IMR-90 (cell line): Measurements from ENCODE around the gene BRAT1. TPM values are rescaled to one million over a fixed set of nuclear protein-coding genes. Genes with fewer than 3 reads are reported as not detected.

ENCODE experiments used
- ATAC-seq: fragments of 200-7000 bp; cut with Tn5 transposase; 2 replicates; pipeline ENCODE4 v1.9.1; 2020; ENCODE audit warnings: low read depth, mild to moderate bottlenecking, moderate library complexity
- BruUV-seq: library from RNA; stranded (reverse); fragments of 400-500 nt; replicated peaks from 2 replicates; lab custom pipeline; 2021; lab: Mats Ljungman, UMichigan
- CTCF ChIA-PET: fragments of 300-600 bp; formaldehyde crosslinking; extraction: SDS; loops from one replicate; lab custom pipeline; 2021; ENCODE audit warnings: antibody characterized with exemption; lab: Yijun Ruan, JAX
- POLR2A ChIA-PET: fragments of 300-600 bp; sonication (Branson Sonifier 250); formaldehyde crosslinking; loops from one replicate; lab custom pipeline; 2022; ENCODE audit warnings: antibody characterized with exemption; ENCODE audit not compliant: unreplicated experiment; lab: Charles Lee
- DNase-seq: peaks from one replicate; pipeline ENCODE4 v3.0.0; 2013
- H2AFZ ChIP-seq: replicated peaks from 2 replicates; pipeline ENCODE3; 2013; ENCODE audit warnings: low read length, mild to moderate bottlenecking; ENCODE audit not compliant: poor library complexity
- H2AK5ac ChIP-seq: 2 replicates; pipeline ENCODE4 v1.6.1; 2013; ENCODE audit warnings: low read depth, low read length, inconsistent platforms
- H2AK9ac ChIP-seq: replicated peaks from 2 replicates; pipeline ENCODE3; 2013; ENCODE audit warnings: mild to moderate bottlenecking, low read depth, low read length, moderate library complexity; ENCODE audit not compliant: poor library complexity
- H2BK120ac ChIP-seq: 2 replicates; pipeline ENCODE4 v1.6.1; 2013; ENCODE audit warnings: low read depth, low read length, inconsistent platforms
- H2BK15ac ChIP-seq: 3 replicates; pipeline ENCODE4 v1.6.1; 2013; ENCODE audit warnings: low read depth, low read length, inconsistent platforms
- H2BK20ac ChIP-seq: 2 replicates; pipeline ENCODE4 v1.6.1; 2013; ENCODE audit warnings: low read depth, mild to moderate bottlenecking, inconsistent platforms, low read length, moderate library complexity
- H2BK5ac ChIP-seq: 2 replicates; pipeline ENCODE4 v1.6.1; 2013; ENCODE audit warnings: mild to moderate bottlenecking, low read depth, low read length, inconsistent platforms; ENCODE audit not compliant: poor library complexity, severe bottlenecking
- H3K14ac ChIP-seq: replicated peaks from 2 replicates; pipeline ENCODE4 v1.6.1; 2013; ENCODE audit warnings: low read depth, low read length, inconsistent platforms
- H3K18ac ChIP-seq: 2 replicates; pipeline ENCODE4 v1.6.1; 2013; ENCODE audit warnings: low read depth, low read length, control low read depth
- H3K23ac ChIP-seq: 2 replicates; pipeline ENCODE4 v1.6.1; 2013; ENCODE audit warnings: low read depth, low read length, inconsistent platforms
- H3K27ac ChIP-seq: 2 replicates; pipeline ENCODE4 v1.5.1; 2013; ENCODE audit warnings: mild to moderate bottlenecking, control low read depth, low read length; ENCODE audit not compliant: insufficient read depth
- H3K27me3 ChIP-seq: 2 replicates; pipeline ENCODE4 v1.6.1; 2013; ENCODE audit warnings: low read length; ENCODE audit not compliant: control insufficient read depth, insufficient read depth
- H3K36me3 ChIP-seq: 2 replicates; pipeline ENCODE4 v1.6.1; 2013; ENCODE audit warnings: low read length, mixed read lengths; ENCODE audit not compliant: control insufficient read depth, insufficient read depth
- H3K4ac ChIP-seq: 2 replicates; pipeline ENCODE4 v1.6.1; 2013; ENCODE audit warnings: low read depth, low read length, inconsistent platforms
- H3K4me1 ChIP-seq: 2 replicates; pipeline ENCODE4 v1.6.1; 2013; ENCODE audit warnings: low read length, mixed read lengths; ENCODE audit not compliant: control insufficient read depth, insufficient read depth
- H3K4me2 ChIP-seq: 2 replicates; pipeline ENCODE4 v1.6.1; 2013; ENCODE audit warnings: low read depth, mild to moderate bottlenecking, control low read depth, low read length, moderate library complexity
- H3K4me3 ChIP-seq: 2 replicates; pipeline ENCODE4 v1.5.1; 2013; ENCODE audit warnings: low read depth, mild to moderate bottlenecking, control low read depth, low read length, moderate library complexity; ENCODE audit not compliant: insufficient read depth
- H3K56ac ChIP-seq: 2 replicates; pipeline ENCODE4 v1.6.1; 2013; ENCODE audit warnings: low read length, inconsistent platforms; ENCODE audit not compliant: insufficient read depth; ENCODE audit errors: extremely low read depth
- H3K79me1 ChIP-seq, 2 experiments: 2 replicates each; pipeline ENCODE4 v1.6.1; 2013; ENCODE audit warnings: low read length in 2 of 2, inconsistent platforms in 1 of 2, low read depth in 1 of 2
- H3K9ac ChIP-seq: 2 replicates; pipeline ENCODE4 v1.6.1; 2013; ENCODE audit warnings: low read depth, low read length, control low read depth
- H3K9me1 ChIP-seq: 2 replicates; pipeline ENCODE4 v1.6.1; 2013; ENCODE audit warnings: low read length, inconsistent platforms; ENCODE audit not compliant: insufficient read depth
- H3K9me3 ChIP-seq: 2 replicates; pipeline ENCODE4 v1.6.1; 2013; ENCODE audit warnings: low read length; ENCODE audit not compliant: control insufficient read depth, insufficient read depth
- H4K20me1 ChIP-seq: 2 replicates; pipeline ENCODE4 v1.6.1; 2013; ENCODE audit warnings: low read length, inconsistent platforms; ENCODE audit not compliant: insufficient read depth
- H4K5ac ChIP-seq: 2 replicates; pipeline ENCODE4 v1.6.1; 2013; ENCODE audit warnings: mild to moderate bottlenecking, low read depth, low read length, control low read depth
- H4K8ac ChIP-seq, 2 experiments: 2 replicates each; pipeline ENCODE4 v1.6.1; 2013; ENCODE audit warnings: low read depth in 2 of 2, low read length in 2 of 2, control low read depth in 1 of 2, inconsistent platforms in 1 of 2
- H4K91ac ChIP-seq: 2 replicates; pipeline ENCODE4 v1.6.1; 2013; ENCODE audit warnings: low read depth, low read length, inconsistent platforms; ENCODE audit not compliant: insufficient read depth
- BHLHE40 ChIP-seq: fragments of 150-350 bp; IDR thresholded peaks from 2 replicates; pipeline ENCODE4 v1.6.1; 2016; ENCODE audit warnings: mild to moderate bottlenecking, low read depth, low read length
- CEBPB ChIP-seq: IDR thresholded peaks from 2 replicates; pipeline ENCODE4 v1.6.1; 2012; ENCODE audit warnings: low read depth, low read length, improper control_type of control experiment
- CHD1 ChIP-seq: IDR thresholded peaks from 2 replicates; pipeline ENCODE4 v1.6.1; 2012; ENCODE audit warnings: low read depth, low read length, improper control_type of control experiment
- CTCF ChIP-seq: conservative IDR thresholded peaks from 2 replicates; pipeline ENCODE4 v1.5.1; 2012; ENCODE audit warnings: mild to moderate bottlenecking, low read depth, low read length, improper control_type of control experiment
- ELK1 ChIP-seq: fragments of 150-350 bp; IDR thresholded peaks from 2 replicates; pipeline ENCODE4 v1.6.1; 2016; ENCODE audit warnings: low read depth, mild to moderate bottlenecking, low read length, moderate library complexity, borderline replicate concordance
- FOS ChIP-seq: fragments of 150-350 bp; IDR thresholded peaks from 2 replicates; pipeline ENCODE4 v1.6.1; 2016; ENCODE audit warnings: low read depth, low read length
- MAFK ChIP-seq: IDR thresholded peaks from 2 replicates; pipeline ENCODE4 v1.6.1; 2012; ENCODE audit warnings: low read depth, low read length, improper control_type of control experiment
- MAZ ChIP-seq: IDR thresholded peaks from 2 replicates; pipeline ENCODE4 v1.6.1; 2012; ENCODE audit warnings: low read depth, mild to moderate bottlenecking, low read length, improper control_type of control experiment, moderate library complexity, borderline replicate concordance
- MXI1 ChIP-seq: IDR thresholded peaks from 2 replicates; pipeline ENCODE4 v1.6.1; 2012; ENCODE audit warnings: low read depth, mild to moderate bottlenecking, low read length, moderate library complexity, borderline replicate concordance
- NFE2L2 ChIP-seq: fragments of 150-350 bp; IDR thresholded peaks from 2 replicates; pipeline ENCODE4 v1.6.1; 2016; ENCODE audit warnings: low read depth, mild to moderate bottlenecking, low read length
- POLR2A ChIP-seq: IDR thresholded peaks from 2 replicates; pipeline ENCODE4 v1.6.1; 2012; ENCODE audit warnings: mild to moderate bottlenecking, low read depth, low read length
- RAD21 ChIP-seq: IDR thresholded peaks from 2 replicates; pipeline ENCODE4 v1.6.1; 2012; ENCODE audit warnings: low read length, improper control_type of control experiment
- RCOR1 ChIP-seq: IDR thresholded peaks from 2 replicates; pipeline ENCODE4 v1.6.1; 2012; ENCODE audit warnings: mild to moderate bottlenecking, low read length, improper control_type of control experiment; ENCODE audit not compliant: insufficient replicate concordance
- RFX5 ChIP-seq: IDR thresholded peaks from 2 replicates; pipeline ENCODE4 v1.8.0; 2012; ENCODE audit warnings: low read depth, mild to moderate bottlenecking, low read length, moderate library complexity
- SMC3 ChIP-seq: fragments of 150-350 bp; IDR thresholded peaks from 2 replicates; pipeline ENCODE4 v1.6.1; 2016; ENCODE audit warnings: low read depth, mild to moderate bottlenecking, antibody characterized with exemption, low read length, moderate library complexity
- USF2 ChIP-seq: fragments of 150-350 bp; IDR thresholded peaks from 2 replicates; pipeline ENCODE4 v1.6.1; 2017; ENCODE audit warnings: mild to moderate bottlenecking, antibody characterized with exemption, low read length, low read depth
- WGBS, 2 experiments: methylation state at CpG; one replicate each; pipeline versions ENCODE4 v1.1.5 to v1.1.7; 2013; ENCODE audit warnings: missing lambda C conversion rate in 2 of 2; ENCODE audit not compliant: insufficient read length in 1 of 2; ENCODE audit errors: extremely low coverage in 2 of 2; 5-methylcytosine and 5-hydroxymethylcytosine counted together
- dilution Hi-C: fragments of 300-500 bp; cut with HindIII; formaldehyde crosslinking; loops from one replicate; pipeline ENCODE4 v1.14.3; 2018; ENCODE audit warnings: low sequenced_read_pairs; ENCODE audit not compliant: unreplicated experiment
- in situ Hi-C: fragments of 300-500 bp; cut with MboI; formaldehyde crosslinking; loops from 3 replicates; pipeline ENCODE4 v1.14.3; 2019; ENCODE audit warnings: low sequenced_read_pairs, inconsistent platforms, mixed read lengths
- intact Hi-C: fragments of 100-400 bp; cut with micrococcal nuclease; formaldehyde crosslinking; loops from 2 replicates; pipeline ENCODE4 v1.10.0; 2022
- polyA plus RNA-seq, 3 experiments: library from polyadenylated mRNA; depleted of rRNA; stranded (reverse); fragments of >200 nt; gene quantifications; 2 replicates each; pipeline ENCODE4 v1.2.3, GENCODE V29; 2012; ENCODE audit warnings: low replicate concordance in 1 of 3
- total RNA-seq: library from RNA; depleted of rRNA; stranded (reverse); fragments of >200 nt; gene quantifications from 2 replicates; pipeline ENCODE4 v1.2.3, GENCODE V29; 2012

BRAT1 gene
- total and polyA plus RNA-seq, 2 of the 4 experiments (the other 2 are of a cell fraction) = 6.8 to 21.9 TPM

GRCh38 chr7:2490181-2490651 lies 65.1 kb downstream of the BRAT1 start:
- Histone ChIP-seq H3K4ac (no peak overlapping the region), H4K5ac (no peak overlapping the region), H2BK120ac (no peak overlapping the region), H3K9me1 (0 out of 2 replicates have a peak, but pooled peaks cover 4% of the 10 kb centered on the region), H3K79me1 (no peaks in the 10 kb centered on the region), H3K27ac (no peak overlapping the region), H3K27me3 (peaks cover 3% of the 10 kb centered on the region; the same call in 1 of the 2 replicates), H2BK20ac (no peak overlapping the region), H3K4me2 (no peak overlapping the region), H2AK9ac (no peak overlapping the region), H4K20me1 (no peaks in the 10 kb centered on the region), H3K4me3 (no peak overlapping the region), H3K18ac (no peak overlapping the region), H3K9ac (no peak overlapping the region), H3K4me1 (peaks cover 7% of the 10 kb centered on the region), H2BK15ac (no peak overlapping the region), H4K91ac (no peak overlapping the region), H4K8ac (no peak overlapping the region), H3K36me3 (no peaks in the 10 kb centered on the region), H3K56ac (no peak overlapping the region), H3K14ac (no peak overlapping the region), H2AK5ac (no peak overlapping the region), H2AFZ (no peak overlapping the region), H3K23ac (no peak overlapping the region), H2BK5ac (no peak overlapping the region), H3K9me3 (no peaks in the 10 kb centered on the region)
- no peak for TF ChIP-seq NFE2L2
- no peak for TF ChIP-seq MXI1
- no peak for TF ChIP-seq CEBPB
- no peak for TF ChIP-seq RFX5
- no peak for TF ChIP-seq CTCF
- no peak for TF ChIP-seq USF2
- no peak for TF ChIP-seq RAD21
- TF ChIP-seq MAFK = no peak
- no peak for TF ChIP-seq BHLHE40
- TF ChIP-seq SMC3 = no peak
- no peak for TF ChIP-seq MAZ
- no peak for TF ChIP-seq FOS
- no peak for TF ChIP-seq ELK1
- TF ChIP-seq CHD1 = no peak
- TF ChIP-seq RCOR1 = no peak
- no peak for TF ChIP-seq POLR2A
- no TSS peak for BruUV-seq
- in situ Hi-C loops (no loop called here), dilution Hi-C loops (no loop called here), intact Hi-C loops (no loop called here)
- ATAC-seq (no peak), DNase-seq (no peak)
- ChIA-PET POLR2A (no interaction called here), CTCF (no interaction called here)
- WGBS, 2 experiments = no CpG with 5 or more reads among the region's 13 CpGs
